ENCODE results near the gene CNTRL.

- TF ChIP-seq POLR2A (IDR thresholded peaks at IDR 0.05): no peak
- no peak for TF ChIP-seq CTCF (IDR thresholded peaks at IDR 0.05)
These were observed 107.5 kb downstream of the CNTRL start for GRCh38 chr9:121182101-121182836.

Measured in thyroid gland (tissue), 4 donors.